GM12878 (cell line): ENCODE results near the gene TMEM132D.

ENCODE experiments used
- ASH2L ChIP-seq: fragments of 300-600, 200-600 bp; sonication (generic); IDR thresholded peaks from 2 replicates; pipeline ENCODE4 v1.6.1; 2017; ENCODE audit warnings: low read depth, mild to moderate bottlenecking, borderline replicate concordance
- CTCF ChIP-seq, 3 experiments: IDR thresholded peaks in 2 of 3; conservative IDR thresholded peaks in 1 of 3; 2 replicates each; pipeline ENCODE4 v1.5.1; 2011; ENCODE audit warnings: low read depth in 3 of 3, low read length in 3 of 3, mild to moderate bottlenecking in 3 of 3, control low read depth in 2 of 3, moderate library complexity in 2 of 3, inconsistent platforms in 1 of 3, mixed read lengths in 1 of 3; ENCODE audit not compliant: control insufficient read depth in 2 of 3, insufficient read depth in 1 of 3; ENCODE audit errors: extremely low read depth in 1 of 3
- NR2C2 ChIP-seq: IDR thresholded peaks from 2 replicates; pipeline ENCODE4 v1.6.1; 2011; ENCODE audit warnings: borderline replicate concordance, low read depth; ENCODE audit not compliant: control insufficient read depth, insufficient read length
- RAD21 ChIP-seq: IDR thresholded peaks from 2 replicates; pipeline ENCODE4 v1.6.1; 2011; ENCODE audit warnings: mild to moderate bottlenecking, low read depth, low read length, moderate library complexity; ENCODE audit not compliant: insufficient read depth
- SIN3A ChIP-seq: IDR thresholded peaks from 2 replicates; pipeline ENCODE4 v1.6.1; 2012; ENCODE audit warnings: low read depth, low read length, improper control_type of control experiment

GRCh38 chr12:129540954-129541353, 362.9 kb downstream of the TMEM132D start:
- TF ChIP-seq CTCF (IDR thresholded peaks at IDR 0.05 in 2 of 3, conservative IDR thresholded peaks at IDR 0.05 in 1 of 3; ENCODE audit: control insufficient read depth in 2 of 3, extremely low read depth in 1 of 3, insufficient read depth in 1 of 3, low read depth in 3 of 3, low read length in 3 of 3), result no peak
- no peak for TF ChIP-seq RAD21
- no peak for TF ChIP-seq NR2C2
- no peak for TF ChIP-seq SIN3A
- TF ChIP-seq ASH2L, result no peak
